T-helper 2 cell treated with Interferon-gamma antibody and Interleukin-4, amounts not matched to agents 100 ng/mL and 5 ng/mL, for 36 hours (primary cell): Measurements from ENCODE around the gene FEN1. TPM values are rescaled to one million over a fixed set of nuclear protein-coding genes. Genes with fewer than 3 reads are reported as not detected.

ENCODE experiments used
- intact Hi-C: fragments of 100-400 bp; cut with micrococcal nuclease; formaldehyde crosslinking; loops from one replicate; pipeline ENCODE4 v1.15.1; 2023
- total RNA-seq: library from RNA; stranded (reverse); gene quantifications from 2 replicates; pipeline ENCODE4 v1.2.3, GENCODE V29; 2022

Gene FEN1
- total RNA-seq, 1 donor from 2014 or later: 139 TPM

DNA sequence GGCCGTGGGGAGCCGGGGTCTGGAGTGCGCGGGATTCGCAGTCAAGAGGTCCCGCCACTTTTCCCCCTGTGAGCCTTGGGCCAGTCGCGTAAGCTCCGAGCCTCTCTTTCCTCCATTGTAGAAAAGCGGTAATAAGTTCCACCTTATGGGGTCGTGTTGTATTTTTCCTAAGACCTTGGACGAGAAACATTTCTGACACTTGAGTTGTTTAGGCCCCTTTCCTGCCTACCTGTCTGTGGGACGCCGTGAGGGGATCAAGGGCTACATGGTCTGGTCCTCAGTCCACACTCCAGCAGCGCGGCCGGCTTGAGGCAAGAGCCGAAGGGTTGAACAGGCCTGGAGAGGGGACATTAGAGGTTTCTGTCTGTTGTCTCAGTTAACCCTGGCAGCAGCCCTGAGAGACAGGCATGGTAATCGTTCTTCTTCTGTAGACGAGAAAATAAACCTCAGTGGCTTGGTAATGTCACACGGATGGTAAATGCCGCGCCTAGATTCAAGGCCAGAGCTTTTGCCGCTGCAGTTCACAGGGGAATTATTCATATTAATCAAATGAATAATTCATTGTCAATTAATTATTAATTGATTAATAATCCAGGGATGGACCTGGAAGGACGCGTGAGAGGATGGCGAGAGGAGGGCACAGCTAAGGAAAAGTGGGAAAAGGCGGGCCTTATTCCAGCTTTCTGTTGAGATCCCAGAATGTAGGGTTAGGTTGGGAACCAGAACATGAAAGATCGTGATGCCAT, 545 bp downstream of the FEN1 start:
- intact Hi-C loops: loop anchor here (2.0 to 5.0 kb wide), 3 partner anchors 174 to 314 kb away; partner anchors contain the start of gene FTH1

DNA sequence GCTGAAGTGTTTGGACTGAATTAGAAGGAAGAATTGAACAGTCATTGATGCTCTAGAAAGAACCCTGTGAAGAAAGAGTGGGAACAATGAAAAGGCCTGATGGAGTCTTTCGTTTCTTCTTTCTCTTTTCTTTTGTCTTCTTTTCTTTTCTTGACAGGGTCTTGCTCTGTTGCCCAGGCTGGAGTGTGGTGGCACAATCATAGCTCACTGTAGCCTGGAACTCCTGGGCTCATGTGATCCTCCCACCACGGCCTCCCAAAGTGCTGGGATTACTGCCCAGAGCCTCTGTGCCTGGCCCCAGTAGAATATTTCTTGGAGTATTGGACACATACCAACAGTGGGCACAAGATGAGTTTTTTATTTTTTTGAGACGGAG, 1.1 kb downstream of the FEN1 start:
- intact Hi-C loops: loop anchor here (2.0 to 5.0 kb wide), 3 partner anchors 173 to 313 kb away; partner anchors contain the start of gene FTH1

DNA sequence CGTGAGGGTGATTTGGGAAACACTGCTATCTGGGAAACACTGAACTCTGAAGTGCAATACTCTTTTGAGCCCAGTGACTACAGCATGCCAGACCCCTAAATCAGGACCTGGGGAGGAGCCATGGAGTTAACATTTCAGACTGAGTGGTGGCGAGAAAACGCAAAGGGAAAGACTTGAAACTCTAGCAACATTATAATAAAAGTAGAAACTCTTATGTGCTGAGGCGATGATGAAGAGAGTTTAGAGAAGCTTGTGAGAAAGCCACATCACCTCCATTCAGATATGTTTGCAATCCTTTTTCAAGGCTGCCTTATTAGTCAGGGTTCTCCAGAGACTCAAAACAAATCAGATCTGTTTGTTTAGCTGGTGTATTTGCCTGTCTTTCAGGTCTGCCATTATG, 1.9 kb downstream of the FEN1 start:
- intact Hi-C loops: loop anchor here (5.0 kb wide), 2 partner anchors 173 to 313 kb away; partner anchors contain the start of gene FTH1

DNA sequence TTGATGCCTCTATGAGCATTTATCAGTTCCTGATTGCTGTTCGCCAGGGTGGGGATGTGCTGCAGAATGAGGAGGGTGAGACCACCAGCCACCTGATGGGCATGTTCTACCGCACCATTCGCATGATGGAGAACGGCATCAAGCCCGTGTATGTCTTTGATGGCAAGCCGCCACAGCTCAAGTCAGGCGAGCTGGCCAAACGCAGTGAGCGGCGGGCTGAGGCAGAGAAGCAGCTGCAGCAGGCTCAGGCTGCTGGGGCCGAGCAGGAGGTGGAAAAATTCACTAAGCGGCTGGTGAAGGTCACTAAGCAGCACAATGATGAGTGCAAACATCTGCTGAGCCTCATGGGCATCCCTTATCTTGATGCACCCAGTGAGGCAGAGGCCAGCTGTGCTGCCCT, 2.7 kb downstream of the FEN1 start:
- intact Hi-C loops: no loop called here

DNA sequence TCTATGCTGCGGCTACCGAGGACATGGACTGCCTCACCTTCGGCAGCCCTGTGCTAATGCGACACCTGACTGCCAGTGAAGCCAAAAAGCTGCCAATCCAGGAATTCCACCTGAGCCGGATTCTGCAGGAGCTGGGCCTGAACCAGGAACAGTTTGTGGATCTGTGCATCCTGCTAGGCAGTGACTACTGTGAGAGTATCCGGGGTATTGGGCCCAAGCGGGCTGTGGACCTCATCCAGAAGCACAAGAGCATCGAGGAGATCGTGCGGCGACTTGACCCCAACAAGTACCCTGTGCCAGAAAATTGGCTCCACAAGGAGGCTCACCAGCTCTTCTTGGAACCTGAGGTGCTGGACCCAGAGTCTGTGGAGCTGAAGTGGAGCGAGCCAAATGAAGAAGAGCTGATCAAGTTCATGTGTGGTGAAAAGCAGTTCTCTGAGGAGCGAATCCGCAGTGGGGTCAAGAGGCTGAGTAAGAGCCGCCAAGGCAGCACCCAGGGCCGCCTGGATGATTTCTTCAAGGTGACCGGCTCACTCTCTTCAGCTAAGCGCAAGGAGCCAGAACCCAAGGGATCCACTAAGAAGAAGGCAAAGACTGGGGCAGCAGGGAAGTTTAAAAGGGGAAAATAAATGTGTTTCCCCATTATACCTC, 3.3 kb downstream of the FEN1 start:
- intact Hi-C loops: no loop called here

DNA sequence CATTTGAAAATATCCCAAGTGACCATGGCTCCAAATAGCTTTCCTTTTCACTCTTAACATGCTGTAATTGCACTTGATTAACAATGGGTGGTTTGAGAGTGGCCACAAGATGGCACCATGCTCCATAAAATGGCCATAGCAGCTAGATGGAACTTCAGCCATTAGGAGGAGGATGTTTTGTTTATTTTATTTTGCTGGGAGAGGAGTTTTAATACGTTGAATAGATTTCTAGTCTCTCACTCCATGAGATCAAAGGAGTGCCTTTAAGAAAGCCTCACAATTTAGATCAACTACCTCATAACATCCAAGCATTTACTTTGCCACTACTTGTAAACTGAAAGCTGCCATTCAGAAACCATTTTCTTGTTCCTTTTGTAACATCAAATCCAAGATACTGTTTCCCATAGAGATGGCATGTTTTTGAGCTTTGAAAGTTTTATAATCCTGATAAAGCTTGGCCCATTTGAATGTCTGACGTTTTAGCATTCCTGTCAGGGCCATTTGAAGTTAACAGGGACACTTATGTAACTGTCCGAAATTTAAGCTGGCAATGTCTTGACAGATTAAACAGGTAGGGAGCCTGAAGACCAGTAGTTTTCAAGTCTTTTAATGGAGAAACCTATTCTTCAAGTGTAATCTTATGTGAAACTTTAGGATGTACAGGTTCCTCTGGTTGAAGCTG, 4.7 kb downstream of the FEN1 start:
- intact Hi-C loops: loop anchor here (1.0 kb wide), 4 partner anchors 19 to 150 kb away; partner anchors contain the start of gene FADS3

DNA sequence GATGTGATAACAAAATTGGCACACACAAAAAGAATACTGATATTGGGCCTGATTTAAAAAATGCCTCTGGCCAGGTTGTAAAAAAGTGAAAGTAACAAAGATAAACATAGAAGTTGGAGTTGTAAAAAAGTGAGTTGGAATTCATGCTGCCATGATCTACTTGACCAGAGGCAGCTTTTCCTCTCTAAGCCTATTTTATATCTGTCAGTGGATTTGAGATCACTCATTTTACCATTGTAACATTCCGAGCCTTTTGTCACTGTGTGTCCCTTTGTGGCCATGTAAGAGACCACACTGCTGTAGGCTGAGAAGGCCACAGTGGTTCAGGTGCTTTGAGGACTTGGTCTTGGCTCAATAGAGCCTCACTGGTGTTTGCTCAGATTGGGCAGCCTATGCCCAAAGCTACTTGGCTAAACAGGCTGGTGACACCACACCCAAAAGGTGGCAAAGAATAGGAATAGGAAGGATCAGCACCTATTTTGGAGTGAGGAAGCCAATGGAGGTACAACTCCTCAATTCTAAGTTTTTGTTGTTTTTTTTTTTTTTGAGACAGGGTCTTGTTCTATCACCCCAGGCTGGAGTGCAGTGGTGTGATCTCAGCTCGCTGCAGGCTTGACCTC, 7.1 kb downstream of the FEN1 start:
- intact Hi-C loops: no loop called here

DNA sequence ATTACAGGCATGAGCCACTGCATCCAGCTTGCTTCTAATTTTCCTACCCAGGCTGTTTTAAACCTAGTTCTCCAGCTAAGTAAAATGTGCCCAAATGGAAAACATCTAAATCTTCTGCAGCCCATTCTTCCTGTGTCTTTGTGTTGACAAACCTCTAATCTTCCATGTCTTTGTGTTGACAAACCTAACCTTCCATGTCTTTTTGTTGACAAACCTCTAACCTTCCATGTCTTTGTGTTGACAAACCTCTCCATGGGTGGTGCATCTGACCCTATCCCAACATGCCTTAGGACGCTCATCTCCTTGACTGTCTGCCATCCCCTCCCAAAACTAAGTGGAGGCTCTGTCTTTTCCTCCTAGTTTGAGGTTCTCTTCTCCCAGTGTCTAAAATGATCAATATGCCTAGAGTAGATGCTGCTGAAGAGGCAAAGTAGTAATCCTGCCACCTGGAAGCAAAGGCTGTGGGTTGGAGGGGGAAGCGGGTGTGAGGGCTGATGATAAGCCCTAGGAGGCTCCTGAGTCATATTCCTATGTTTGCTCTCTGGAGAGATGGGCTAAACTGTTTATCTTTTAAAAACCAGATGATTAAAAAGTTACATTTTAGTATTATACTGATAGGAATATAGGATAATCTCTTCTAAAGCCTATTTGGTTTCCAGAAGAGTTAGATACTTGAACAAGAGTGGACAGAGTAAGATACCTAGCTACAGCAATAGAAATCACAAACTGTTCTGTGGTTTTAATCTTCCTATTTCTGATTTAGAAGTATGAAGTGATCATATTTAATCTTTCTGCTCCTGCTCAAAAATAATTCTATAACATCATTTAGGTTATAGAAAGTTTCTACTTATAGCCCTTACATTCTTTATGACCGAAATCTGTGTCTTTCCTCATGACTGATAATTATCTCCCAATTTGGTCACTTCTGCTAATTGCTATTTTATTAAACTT, 7.9 kb downstream of the FEN1 start:
- intact Hi-C loops: no loop called here

DNA sequence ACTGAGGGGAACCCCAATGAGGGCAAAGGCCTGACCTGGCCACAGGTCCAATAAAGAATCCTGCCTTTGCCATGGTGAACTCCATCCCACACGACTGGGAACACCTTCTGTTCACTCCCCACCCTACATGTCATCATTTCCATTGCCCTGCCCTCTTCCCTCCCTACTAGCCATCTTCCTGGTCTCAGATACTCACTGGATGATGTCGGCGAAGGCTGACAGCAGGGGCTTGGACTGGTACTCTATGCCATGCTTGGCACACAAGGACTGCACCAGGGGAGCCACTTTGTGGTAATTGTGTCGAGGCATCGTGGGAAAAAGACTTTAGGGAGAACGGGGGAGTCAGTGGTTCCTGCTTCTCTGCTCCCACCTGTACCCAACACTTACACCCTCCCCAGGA, 9.9 kb downstream of the FEN1 start:
- intact Hi-C loops: no loop called here

DNA sequence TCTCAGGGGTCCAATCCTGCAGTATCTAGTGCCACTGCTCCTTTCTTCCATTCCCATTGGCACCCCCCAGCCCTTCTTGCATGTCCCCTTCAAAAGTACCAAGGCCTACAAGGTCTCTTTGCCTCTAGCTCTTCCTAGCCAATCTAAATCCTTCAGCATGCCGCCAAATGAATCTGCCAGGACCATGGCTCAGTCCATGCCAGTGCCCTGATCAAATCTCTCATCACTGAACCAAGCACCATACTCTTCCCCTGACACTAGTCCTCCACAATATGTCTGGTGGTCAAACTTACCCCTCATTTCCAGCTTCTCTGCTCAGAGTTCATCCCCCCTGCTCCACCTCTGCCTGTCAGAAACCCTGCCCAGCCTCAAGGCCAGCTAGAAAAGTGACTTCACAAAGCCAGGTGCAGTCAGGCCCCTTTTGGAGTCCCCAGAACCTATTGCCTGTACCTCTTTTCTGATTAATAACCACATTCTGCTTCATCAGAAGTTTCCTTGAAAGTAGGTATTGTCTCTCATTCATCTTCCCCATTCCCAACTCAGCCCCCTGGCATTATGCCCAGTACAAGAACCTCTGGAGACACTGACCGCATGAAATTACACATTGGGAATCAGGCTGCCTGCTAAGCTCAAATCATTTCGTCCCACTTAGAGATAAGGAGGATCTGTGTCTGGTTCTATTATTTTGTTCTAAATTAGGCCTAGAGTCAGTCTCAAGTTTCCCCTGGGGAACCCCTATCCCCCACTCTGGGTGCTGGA, 11.4 kb downstream of the FEN1 start:
- intact Hi-C loops: no loop called here

DNA sequence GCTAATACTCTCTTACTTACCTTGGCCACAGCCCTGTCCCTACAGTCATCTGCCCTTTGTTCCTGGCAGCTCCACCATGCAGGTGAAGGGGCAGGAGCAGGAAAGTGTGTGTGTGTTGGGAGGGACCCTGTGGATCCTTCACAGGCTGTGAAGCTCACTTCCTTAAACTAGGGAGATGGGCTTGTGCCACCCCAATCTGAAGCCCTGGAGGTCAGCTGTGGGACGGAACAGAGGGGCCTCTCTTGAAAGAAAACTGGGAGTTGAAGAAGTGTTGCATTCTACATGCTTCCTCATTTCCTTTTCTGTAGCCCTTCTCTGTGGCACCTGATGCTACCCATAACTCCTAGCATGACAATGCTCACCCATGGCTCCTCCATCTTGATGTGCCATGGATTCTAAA, 12.4 kb downstream of the FEN1 start:
- intact Hi-C loops: no loop called here

DNA sequence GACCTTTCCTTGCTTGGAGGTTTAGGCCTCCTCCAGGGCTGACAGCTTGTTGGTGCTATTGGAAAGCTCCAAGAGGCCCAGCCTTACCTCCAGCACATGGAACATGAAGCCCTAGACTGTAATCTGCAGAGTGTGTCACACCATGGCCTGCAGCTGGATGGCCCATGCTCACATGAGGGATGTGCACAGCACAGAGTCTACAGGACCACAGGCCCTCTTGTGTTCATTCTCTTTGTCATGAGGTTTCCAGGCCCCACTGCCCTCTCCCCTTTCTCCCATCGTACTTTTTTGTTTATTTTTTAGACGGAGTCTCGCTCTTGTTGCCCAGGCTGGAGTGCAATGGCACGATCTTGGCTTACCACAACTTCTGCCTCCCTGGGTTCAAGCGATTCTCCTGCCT, 14.1 kb downstream of the FEN1 start:
- intact Hi-C loops: no loop called here

DNA sequence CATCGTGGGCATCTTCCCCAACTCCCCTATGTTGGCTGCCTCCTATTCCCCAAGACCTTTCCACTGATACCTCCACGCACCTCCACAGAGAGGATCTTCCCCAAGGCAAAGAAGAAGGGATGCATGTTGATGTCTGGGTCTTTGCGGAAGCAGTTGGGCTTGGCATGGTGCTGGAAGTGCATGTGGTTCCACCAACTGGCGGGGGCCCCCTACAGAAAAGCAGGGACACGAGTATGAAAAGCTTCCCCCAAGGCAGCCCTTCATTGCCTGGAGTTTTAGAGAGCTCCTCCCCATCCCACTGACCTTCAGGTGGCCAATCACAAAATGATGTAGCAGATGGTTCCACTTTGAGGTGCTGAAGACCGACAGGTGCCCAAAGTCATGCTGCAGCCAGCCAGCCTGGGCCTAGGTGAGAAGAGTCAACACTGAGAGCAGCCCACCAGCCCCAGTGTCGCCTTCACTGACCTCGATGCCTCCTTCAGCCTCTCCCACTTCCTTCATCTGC, 18.0 kb downstream of the FEN1 start:
- intact Hi-C loops: no loop called here

DNA sequence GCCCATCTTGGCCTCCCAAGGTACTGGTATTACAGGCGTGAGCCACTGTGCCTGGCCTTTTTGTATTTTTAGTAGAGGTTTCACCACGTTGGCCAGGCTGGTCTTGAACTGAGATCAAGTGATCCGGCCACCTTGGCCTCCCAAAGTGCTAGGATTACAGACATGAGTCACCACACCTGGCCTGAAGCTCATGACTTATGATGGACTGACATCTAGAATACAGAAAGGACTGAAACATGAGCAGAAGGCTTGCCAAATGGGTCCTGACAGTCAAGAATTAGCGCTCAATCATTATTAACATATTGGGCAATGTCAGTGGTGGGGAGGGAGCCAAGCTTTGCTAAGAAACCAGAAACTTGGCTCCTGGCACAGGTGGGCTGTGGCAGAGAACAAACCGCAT, 19.1 kb downstream of the FEN1 start:
- intact Hi-C loops: no loop called here

DNA sequence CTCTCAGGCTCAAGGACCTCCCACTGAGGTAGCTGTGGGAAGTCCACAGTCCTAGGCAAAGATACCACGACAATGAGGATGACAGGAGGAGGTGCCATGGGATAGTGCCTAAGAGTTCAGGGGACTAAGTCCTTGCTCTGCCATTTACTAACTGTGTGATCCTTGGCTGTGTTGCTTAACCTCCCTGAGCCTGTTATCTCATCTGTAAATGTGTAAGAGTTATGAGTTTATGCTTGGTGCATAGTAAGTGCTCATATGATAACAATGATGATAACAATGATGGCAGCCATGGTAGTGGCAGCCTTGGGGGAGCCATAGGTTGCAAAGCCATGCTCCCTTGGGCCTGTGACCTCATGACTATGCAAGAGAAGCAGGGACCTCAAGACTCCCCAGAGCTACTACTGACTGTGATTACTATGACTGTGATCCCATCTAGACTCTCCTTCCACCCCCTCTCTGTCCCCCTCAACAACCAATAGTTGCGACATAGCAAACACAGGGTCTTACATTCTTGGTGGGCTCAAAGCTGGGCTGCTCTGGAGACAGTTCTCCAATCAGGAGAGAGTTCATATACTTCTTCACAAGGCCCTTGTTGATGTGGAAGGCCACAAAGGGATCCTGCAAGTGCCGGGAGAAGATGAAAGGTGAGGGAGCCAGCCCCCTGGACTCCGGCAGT, 20.2 kb downstream of the FEN1 start:
- intact Hi-C loops: no loop called here

DNA sequence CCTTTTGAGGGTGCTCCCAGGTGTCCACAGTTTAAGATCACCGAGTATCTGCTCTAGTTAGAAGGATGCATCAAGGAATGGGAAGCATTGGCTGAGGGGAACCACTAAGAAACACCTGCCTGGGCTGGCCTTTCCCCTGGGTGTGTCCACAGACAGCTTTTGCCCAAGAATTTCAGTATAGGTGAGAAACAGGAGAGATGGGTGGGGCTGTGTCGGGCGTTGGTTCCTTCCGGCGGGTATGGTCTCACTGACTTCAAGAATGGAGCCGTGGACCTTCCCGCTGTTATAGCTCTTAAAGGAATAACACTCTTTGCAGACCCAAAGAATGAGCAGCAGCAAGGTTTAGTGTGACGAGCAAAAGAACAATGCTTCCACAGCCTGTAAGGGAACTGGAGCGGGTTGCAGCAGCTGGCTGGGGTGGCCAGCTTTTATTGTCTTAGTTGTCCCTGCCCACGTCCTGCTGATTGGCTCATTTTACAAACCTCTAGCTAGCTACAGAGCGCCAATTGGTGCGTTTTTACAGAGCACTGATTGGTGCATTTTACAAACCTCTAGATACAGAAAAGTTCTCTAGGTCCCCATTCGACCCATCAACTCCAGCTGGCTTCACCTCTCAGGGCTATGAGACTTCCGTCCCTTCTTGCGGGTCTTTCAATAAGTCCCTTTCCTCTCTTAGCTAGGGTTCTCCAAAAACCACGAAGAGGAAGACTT, 21.7 kb downstream of the FEN1 start:
- intact Hi-C loops: no loop called here

DNA sequence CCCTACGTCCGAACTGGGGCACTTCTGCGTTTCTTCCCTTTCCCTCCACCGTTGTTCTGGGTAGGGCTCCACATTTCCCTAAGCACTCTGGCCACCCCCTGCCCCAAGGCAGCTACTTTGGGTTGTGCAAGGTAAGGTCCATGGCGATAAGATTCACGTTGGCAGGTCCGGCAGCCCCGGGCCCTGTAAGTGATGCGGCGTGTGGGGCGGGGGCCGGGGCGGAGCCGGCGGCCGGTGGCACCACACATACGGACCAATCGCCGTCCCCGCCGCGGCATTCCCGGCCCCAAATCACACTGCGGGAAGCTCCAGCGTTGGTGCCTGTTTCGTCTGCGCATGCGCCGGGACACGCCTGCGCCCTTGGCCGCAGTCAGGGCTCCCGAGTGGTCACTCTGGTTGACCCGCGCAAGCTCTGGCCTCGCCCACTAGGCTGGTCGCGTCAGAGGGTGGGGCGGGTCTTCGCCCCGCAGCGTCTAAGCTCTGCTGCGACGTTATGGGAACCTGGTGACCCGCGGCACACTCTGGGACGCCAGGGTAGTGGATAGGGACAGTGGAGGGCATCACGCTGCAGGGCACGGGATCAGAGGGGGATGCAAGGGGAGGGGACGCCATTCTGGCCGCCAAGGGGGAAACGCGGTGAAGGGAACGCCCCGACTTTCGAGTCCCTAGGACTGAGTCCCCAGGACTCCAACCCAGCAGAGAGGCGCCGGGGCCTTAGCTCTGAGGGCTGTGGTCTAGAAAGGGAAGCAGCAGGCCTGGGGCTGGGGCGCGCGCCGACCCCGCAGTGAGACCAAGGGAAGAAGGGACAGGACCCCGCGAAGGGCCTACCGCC, 22.5 kb downstream of the FEN1 start:
- intact Hi-C loops: loop anchor here (1.0 to 5.0 kb wide), 2 partner anchors 23 to 152 kb away; partner anchors contain the start of genes FEN1, FTH1 and TMEM258
